ENCODE results near the gene C19orf73.
A peak's percentile ranks its signal among the peaks of the same experiment; 100 is the strongest.

The C19orf73 gene

GRCh38 chr19:49120868-49121267 lies 1.9 kb upstream of the C19orf73 start:
- no peak for DNase-seq

DNA sequence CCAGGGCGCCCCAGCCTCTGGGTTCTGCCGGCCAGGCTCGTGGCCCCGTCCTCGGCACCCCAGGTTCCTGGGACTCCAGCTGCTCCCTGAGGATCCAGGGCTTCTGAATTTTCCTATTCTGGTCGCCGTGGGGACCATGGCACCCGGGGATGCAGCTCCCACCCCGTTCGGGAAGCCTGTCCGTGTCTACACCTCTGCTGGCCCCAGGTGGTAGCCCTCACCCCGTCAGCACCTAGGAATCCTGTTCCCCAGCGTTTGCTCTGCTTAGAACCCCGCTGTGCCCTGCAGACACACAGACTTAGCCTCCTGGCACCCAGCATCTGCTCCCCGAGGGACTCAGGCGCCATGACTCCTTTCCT lies 1.4 kb upstream of the C19orf73 start:
- no peak for DNase-seq

GRCh38 chr19:49119411-49120324 lies 725 bp upstream of the C19orf73 start, which contains the start of gene PPFIA3:
PPFIA3 (plus strand) TSS chr19:49119544; CDS start chr19:49127874, 8,330 bp downstream.
- no peak for DNase-seq

GRCh38 chr19:49117677-49118564 lies 1.0 kb downstream of the C19orf73 start:
- DNase-seq, result no peak

GRCh38 chr19:49116544-49116943 lies 2.4 kb downstream of the C19orf73 start:
- no peak for DNase-seq

GRCh38 chr19:49114630-49115363 lies 4.1 kb downstream of the C19orf73 start:
- peak; percentile 33 for DNase-seq

DNA sequence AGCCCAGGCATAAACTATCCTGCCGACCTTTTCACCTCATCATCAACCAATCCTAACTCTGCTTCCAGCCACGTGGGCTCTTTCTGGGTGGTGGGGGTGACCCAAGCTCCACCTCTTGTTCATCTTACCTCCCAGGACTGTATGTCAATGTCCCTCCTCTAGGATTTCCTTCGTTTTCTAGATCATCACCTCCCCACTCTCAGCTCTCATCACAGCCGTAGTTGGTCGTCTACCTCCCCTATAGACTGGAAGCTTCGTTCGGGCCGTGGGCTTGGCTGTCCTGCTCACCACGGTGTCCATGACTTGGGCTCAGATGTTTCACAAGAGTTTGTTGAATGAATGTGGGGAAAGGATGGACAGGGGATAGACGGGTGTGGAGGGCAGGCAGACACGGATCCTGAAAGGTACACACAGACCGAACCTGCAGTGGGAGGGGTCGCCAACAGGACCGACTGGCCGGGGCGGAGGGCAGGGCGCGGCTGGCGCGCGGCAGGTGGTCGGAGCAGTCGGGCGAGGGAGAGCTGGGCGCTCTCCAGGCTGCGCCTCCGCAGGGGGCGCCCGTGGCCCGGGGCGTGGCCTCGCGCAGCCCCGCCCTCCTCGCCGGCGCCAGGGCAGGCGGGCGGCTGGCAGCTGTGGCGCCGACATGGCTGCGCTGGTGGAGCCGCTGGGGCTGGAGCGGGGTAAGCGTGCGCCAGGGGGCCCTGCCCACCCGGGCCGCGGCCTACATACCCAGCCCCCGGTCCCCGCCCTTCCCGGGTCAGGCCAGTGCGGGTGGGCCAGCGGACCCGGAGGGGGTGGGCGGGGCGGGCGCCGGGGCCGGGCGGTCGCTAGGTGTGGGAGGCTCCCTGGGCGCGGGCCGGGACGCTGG lies 4.9 kb downstream of the C19orf73 start, which contains the start of gene LIN7B:
Gene LIN7B, plus strand, starts transcription at position 609 of the 868 bp plus-strand sequence. Its CDS starts 35 bp downstream, at position 644.
- DNase-seq, result peak; percentile 46

GRCh38 chr19:49111218-49111998 lies 7.5 kb downstream of the C19orf73 start:
- no peak for DNase-seq

DNA sequence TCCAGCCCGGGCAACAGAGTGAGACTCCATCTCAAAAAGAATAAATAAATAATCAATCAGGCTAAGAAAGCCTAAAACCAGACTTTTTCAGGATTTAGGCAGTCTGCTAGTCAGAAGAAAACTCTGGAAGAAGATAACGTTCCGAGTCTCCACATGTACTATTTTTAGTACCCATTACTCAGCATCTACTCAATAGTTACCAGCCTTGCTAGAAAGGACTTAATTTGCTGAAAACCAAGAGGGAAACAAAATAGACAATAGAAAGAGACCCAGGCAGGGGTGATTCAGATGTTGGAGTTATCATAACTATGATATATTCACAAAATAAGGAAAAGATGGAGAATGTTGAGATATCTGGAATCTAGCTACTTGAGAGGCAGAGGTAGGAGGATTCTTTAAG lies 8.4 kb downstream of the C19orf73 start:
- no peak for DNase-seq

DNA sequence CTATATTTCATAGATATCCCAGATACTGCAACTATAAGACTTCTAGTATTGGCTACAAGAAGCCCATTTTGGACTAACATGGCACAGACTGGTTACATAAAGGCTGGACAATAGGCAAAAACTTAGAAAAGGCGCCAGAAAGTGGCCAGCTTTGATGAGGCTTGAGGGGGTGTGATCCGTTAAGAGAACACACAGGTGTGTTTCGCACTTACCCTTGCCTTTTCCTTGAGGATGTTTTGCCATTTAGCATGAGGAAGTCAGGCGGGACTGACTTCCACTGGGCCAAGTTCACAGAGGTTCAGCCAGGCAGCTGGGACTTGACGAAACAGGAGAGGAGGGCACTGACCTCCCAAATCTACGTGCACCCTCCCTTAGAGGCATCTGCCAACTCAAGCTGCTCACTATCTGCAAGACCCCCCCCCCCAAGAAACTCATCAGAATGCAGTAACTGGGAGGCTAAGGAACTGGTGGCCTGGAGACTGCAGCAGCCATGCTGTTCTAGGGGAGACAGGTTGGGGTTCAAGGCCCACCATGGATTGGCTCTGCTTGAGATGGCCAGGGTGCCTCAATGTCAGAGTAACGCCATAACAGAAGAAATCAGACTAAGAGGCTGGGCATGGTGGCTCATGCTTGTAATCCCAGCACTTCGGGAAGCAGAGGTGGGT lies 9.2 kb downstream of the C19orf73 start:
- no peak for DNase-seq

- DNase-seq, result no peak
These were observed 9.9 kb downstream of the C19orf73 start for GRCh38 chr19:49109051-49109450.

- DNase-seq, result no peak
These were observed 11.1 kb downstream of the C19orf73 start for GRCh38 chr19:49107625-49108459.

GRCh38 chr19:49106648-49107135 lies 12.3 kb downstream of the C19orf73 start:
- peak; percentile 40 for DNase-seq

DNA sequence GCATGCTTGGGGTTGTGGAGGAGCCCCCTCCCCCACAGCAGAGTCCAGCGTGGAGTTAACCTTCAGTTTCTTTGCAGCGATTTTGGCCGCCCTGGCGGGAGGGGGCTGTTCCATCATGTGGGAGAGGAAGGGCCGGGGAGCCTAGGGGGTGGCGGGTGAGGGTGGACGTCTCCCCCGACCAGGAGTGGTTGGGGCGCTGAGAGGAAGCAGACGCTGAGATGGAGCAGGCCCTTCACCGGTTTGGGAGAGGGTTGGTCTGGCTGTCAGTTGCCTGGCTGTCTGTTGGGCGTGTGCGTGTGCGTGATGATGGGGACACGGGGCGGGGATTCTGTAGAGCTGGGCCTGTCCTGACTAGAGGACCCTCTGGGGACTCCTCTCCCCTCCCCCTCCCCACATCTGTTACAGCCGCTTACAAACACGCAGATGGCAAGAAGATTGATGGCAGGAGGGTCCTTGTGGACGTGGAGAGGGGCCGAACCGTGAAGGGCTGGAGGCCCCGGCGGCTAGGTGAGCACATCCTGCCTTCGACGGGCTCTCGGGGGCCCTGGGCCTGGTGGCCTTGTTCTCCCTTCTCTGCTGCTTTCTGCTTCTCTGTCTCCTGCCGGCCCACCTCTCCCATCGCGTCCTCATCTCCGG lies 14.6 kb downstream of the C19orf73 start:
- peak; percentile 90 for DNase-seq

DNA sequence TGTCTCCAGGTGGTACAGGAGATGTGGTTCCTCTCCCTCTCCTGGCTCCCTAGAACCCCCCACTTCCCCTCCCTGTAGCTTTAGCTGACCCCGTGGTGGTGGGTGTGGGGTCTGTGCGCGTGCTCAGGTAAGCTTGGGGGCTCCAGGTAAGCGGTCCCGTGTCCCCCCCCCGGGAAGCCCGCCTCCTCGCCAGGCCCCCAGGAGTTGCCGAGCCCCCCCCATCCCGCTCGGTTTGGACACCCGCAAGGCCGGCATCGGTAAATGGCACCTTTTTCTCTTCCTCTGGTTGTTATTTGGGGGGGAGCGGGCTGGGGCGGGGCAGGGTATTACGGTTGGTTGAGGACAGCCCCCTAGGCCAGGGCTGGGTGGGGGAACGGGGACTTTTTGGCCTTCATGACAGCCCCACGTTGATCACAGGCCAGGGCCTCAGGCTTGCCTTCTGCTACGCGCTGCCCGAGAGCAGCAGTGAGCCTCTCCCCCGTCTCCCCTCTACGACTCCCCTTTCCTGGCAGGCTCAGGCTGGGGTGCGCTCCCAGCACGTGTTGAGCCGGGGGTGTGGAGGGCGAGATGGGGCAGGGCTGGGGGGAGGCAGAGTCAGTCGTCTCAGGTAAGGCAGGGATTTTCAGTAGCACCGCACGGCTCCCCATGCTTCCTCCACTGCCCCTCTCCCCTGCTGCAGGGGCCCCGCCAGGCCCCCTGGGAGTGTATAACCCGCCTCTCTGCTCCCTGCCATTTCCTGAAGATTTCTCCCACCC lies 15.4 kb downstream of the C19orf73 start:
- no peak for DNase-seq

DNA sequence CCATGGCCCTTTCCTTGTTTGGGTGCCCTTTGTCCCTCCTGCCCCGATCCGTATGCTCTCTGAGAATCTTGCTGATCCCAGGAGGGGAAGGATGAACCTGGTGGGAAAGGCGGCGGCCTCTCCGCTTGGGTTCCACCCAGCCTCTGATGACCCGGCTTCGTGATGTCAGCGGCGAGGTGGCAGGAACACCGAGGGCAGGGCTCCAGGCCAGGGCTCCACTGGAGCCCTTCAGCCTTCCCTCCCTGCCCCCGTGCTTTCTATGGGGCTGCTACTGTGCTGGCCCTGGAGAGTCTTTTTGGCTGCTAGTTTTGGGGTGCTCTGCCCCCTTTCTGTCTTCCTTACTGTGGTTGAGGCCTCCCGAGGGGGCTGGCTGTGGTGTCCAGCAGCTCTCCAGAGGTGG lies 16.6 kb downstream of the C19orf73 start:
- DNase-seq, result no peak

DNA sequence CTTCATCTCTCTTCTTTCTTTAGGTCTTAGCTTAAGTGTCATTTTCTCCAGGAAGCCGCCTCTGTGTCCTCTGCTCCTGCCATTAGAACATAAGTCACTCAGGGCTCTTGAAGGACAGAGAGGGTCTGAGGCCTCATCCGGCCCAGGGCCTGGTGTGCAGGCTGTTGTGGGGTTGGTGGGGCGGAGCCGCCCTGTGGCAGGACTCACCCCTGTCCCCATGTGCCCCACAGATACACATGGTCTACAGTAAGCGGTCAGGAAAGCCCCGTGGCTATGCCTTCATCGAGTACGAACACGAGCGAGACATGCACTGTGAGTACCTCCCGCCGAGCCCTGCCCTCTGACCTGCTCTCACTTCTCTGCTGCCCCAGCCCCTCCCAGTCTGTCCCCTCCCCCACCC lies 17.8 kb downstream of the C19orf73 start:
- no peak for DNase-seq

- DNase-seq, result no peak
These were observed 20.1 kb downstream of the C19orf73 start for GRCh38 chr19:49098795-49099194.

Data from NCI-H1694 treated with DMSO at 0.1 percent for 48 hours (cell line).